ENCODE data around the gene RPS3A.

The RPS3A gene

DNA sequence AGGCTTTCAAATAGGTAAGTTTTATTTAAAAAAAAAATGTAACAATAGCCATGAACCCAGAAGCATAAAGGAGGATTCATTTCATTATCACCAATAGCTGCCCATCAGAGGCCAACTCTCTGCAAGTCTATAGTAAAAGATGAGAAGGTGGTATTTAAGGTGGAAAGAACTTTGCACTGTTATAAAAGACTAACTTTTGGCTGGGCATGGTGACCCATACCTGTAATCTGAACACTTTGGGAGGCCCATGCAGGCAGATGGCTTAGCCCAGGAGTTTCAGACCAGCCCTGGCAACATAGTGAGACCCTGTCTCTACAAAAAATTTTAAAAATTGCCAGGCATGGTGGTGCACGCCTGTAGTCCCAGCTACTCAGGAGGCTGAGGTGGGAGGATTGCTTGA lies 43.3 kb downstream of the RPS3A start (continued):
- TF ChIP-seq, protein P1, sequence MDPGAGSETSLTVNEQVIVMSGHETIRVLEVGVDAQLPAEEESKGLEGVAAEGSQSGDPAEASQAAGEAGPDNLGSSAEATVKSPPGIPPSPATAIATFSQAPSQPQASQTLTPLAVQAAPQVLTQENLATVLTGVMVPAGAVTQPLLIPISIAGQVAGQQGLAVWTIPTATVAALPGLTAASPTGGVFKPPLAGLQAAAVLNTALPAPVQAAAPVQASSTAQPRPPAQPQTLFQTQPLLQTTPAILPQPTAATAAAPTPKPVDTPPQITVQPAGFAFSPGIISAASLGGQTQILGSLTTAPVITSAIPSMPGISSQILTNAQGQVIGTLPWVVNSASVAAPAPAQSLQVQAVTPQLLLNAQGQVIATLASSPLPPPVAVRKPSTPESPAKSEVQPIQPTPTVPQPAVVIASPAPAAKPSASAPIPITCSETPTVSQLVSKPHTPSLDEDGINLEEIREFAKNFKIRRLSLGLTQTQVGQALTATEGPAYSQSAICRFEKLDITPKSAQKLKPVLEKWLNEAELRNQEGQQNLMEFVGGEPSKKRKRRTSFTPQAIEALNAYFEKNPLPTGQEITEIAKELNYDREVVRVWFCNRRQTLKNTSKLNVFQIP (CRISPR knock-in tag; IDR thresholded peaks at IDR 0.05; ENCODE audit: borderline replicate concordance, low read depth), result no peak

GRCh38 chr4:151143162-151143561 lies 43.7 kb downstream of the RPS3A start:
- ATAC-seq, result no peak
- TF ChIP-seq CSDC2 (CRISPR knock-in tag; IDR thresholded peaks at IDR 0.05), result no peak
- TF ChIP-seq TOX (CRISPR knock-in tag; IDR thresholded peaks at IDR 0.05; ENCODE audit: borderline replicate concordance), result no peak
- no peak for TF ChIP-seq ESRRG (CRISPR knock-in tag; IDR thresholded peaks at IDR 0.05)
- no peak for TF ChIP-seq ZNF70 (CRISPR knock-in tag; IDR thresholded peaks at IDR 0.05)
- TF ChIP-seq TCF4 (CRISPR knock-in tag; IDR thresholded peaks at IDR 0.05; ENCODE audit: borderline replicate concordance), result no peak
- TF ChIP-seq ARNTL (CRISPR knock-in tag; IDR thresholded peaks at IDR 0.05; ENCODE audit: borderline replicate concordance, low read depth), result no peak
- TF ChIP-seq CSRNP3 (CRISPR knock-in tag; IDR thresholded peaks at IDR 0.05), result no peak
- TF ChIP-seq SNAI2 (CRISPR knock-in tag; IDR thresholded peaks at IDR 0.05), result no peak
- no peak for TF ChIP-seq TSHZ2 (CRISPR knock-in tag; IDR thresholded peaks at IDR 0.05)
- TF ChIP-seq, protein P1 (CRISPR knock-in tag; IDR thresholded peaks at IDR 0.05; ENCODE audit: borderline replicate concordance, low read depth), result no peak
- TF ChIP-seq RARB (CRISPR knock-in tag; IDR thresholded peaks at IDR 0.05), result no peak
- TF ChIP-seq CREB5 (CRISPR knock-in tag; IDR thresholded peaks at IDR 0.05; ENCODE audit: low read depth), result no peak
- TF ChIP-seq ZC3H10 (CRISPR knock-in tag; IDR thresholded peaks at IDR 0.05), result no peak
- no peak for TF ChIP-seq BACH2 (CRISPR knock-in tag; IDR thresholded peaks at IDR 0.05; ENCODE audit: borderline replicate concordance)
- TF ChIP-seq PPARA (CRISPR knock-in tag; IDR thresholded peaks at IDR 0.05; ENCODE audit: borderline replicate concordance), result no peak
- TF ChIP-seq PATZ1 (CRISPR knock-in tag; IDR thresholded peaks at IDR 0.05; ENCODE audit: borderline replicate concordance), result no peak
- TF ChIP-seq OSR1 (CRISPR knock-in tag; IDR thresholded peaks at IDR 0.05), result no peak
- no peak for TF ChIP-seq ZNF565 (CRISPR knock-in tag; conservative IDR thresholded peaks at IDR 0.05; ENCODE audit: low read depth)
- no peak for TF ChIP-seq GLIS3 (CRISPR knock-in tag; IDR thresholded peaks at IDR 0.05)

DNA sequence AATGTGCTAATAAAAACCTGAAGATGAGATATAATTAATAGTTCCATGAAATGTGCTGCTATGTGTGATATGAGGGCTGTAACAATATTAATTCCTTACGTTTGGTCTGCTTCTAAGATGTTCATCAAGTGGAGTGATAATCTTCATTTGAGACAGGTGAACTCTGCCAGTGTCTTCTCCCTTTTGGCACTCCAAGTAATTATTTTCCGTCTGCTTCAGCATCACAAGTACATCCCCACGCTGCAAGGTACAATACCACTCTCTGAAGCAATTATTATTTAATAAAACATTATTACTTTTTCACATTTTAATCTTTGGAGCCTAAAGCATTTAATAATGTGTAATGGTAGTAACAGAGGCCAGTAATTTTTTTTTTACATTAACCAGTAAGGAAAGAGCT lies 44.4 kb downstream of the RPS3A start:
- no peak for ATAC-seq
- TF ChIP-seq BACH2 (CRISPR knock-in tag; IDR thresholded peaks at IDR 0.05; ENCODE audit: borderline replicate concordance) (no peak), ISL1 (CRISPR knock-in tag; IDR thresholded peaks at IDR 0.05) (no peak), ZC3H10 (CRISPR knock-in tag; IDR thresholded peaks at IDR 0.05) (no peak), ZNF8 (CRISPR knock-in tag; IDR thresholded peaks at IDR 0.05) (no peak), OSR1 (CRISPR knock-in tag; IDR thresholded peaks at IDR 0.05) (no peak), SNAI2 (CRISPR knock-in tag; IDR thresholded peaks at IDR 0.05) (no peak), PATZ1 (CRISPR knock-in tag; IDR thresholded peaks at IDR 0.05; ENCODE audit: borderline replicate concordance) (no peak), PPARA (CRISPR knock-in tag; IDR thresholded peaks at IDR 0.05; ENCODE audit: borderline replicate concordance) (no peak), CSDC2 (CRISPR knock-in tag; IDR thresholded peaks at IDR 0.05) (no peak)
- TF ChIP-seq, protein P1 (CRISPR knock-in tag; IDR thresholded peaks at IDR 0.05; ENCODE audit: borderline replicate concordance, low read depth), result no peak
